NOMO-1 treated with DMSO at 0.1 percent for 48 hours (cell line): ENCODE measurements around the gene UGT2A1.

ENCODE experiments used
- DNase-seq: peaks from one replicate; lab custom pipeline; 2025; ENCODE audit not compliant: unreplicated experiment; lab: John Stamatoyannopoulos, UW

Gene UGT2A1

DNA sequence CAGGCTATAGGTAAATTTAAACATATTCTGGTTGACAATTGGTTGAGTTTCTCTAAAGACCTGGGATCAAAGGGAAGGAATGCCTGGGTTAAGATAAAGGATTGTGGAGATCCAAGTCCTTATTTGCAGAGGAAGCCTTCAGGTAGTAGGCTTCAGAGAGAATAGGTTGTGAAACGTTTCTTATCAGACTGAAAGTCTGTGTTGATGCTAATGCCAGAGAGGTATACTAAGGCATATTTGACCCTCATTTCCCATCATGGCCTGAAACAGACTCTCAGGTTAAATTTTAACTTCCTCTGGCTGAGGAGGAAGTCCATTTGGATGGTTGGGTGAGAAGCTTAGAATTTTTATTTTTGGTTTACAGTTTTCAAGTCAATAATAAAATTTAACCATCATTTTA, 61.7 kb downstream of the UGT2A1 start:
- DNase-seq, result no peak

DNA sequence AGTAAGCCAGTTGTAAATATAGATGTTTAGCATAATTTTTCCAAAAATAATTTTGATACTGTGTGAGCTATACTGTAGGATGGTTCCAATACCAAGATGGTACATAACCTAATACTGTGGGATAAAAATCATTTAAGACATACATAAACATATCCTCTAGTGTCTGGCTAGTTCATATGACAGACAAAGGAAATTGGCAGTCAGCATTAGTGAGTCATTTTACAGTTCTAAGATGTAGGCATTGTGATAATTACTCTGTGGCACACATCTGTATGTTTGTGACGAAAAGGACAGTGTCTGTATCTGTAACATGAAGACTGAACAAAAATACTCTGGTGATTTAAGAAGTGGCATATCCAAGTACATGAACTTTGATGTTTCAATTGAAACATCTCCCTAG, 63.2 kb downstream of the UGT2A1 start:
- DNase-seq, result no peak

DNA sequence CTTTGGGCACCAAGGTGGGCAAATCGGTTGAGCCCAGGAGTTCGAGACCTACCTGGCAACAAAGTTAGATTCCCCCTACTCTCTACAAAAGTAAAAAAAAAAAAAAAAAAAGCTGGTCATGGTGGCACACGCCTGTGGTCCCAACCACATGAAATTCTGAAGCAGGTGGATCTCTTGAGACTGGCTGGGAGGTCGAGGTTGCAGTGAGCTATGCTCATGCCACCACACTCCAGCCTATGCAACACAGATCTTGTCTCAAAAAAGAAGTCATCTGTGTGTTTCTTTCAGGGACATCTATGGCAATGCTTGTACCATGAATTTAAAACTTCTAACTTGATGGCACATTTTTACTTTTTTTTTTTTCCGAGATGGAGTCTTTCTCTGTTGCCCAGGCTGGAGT, 68.9 kb downstream of the UGT2A1 start:
- DNase-seq, result no peak

DNA sequence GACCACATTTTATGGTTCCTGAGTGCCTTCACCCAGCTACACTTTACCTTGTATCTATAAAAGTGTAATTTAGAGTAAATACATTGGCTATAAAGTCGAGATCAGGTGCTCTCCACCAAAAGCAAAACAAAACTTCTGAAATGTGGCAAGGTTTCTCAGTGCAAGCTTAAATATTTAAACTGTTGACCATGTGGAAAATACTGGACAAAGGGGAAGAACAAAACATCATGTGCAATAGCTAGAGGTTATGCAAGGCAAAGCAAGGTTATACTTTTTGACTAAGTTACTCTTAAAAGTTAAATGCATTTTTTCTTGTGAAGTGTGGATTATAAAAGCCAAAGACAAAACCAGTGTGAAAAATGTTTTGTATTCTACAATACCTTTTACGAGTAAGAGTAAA, 69.5 kb downstream of the UGT2A1 start:
- DNase-seq, result no peak

DNA sequence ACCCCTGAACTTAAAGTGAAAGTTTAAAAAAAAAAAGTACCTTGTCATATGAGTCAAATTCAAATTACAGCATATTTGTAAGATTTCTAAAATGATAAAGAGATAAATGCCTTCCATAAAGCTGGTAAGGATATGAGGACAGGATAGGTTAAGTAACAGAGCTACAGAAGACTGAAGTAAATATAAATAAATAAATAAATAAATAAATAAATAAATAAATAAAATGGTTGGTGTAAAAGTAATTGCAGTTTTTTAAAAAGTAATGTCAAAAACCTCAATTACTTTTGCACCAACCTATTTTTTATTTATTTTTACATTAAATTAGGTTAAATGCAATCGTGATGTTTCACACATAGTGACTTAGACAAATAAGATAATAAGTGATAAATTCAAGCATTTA, 75.8 kb downstream of the UGT2A1 start:
- DNase-seq, result no peak

DNA sequence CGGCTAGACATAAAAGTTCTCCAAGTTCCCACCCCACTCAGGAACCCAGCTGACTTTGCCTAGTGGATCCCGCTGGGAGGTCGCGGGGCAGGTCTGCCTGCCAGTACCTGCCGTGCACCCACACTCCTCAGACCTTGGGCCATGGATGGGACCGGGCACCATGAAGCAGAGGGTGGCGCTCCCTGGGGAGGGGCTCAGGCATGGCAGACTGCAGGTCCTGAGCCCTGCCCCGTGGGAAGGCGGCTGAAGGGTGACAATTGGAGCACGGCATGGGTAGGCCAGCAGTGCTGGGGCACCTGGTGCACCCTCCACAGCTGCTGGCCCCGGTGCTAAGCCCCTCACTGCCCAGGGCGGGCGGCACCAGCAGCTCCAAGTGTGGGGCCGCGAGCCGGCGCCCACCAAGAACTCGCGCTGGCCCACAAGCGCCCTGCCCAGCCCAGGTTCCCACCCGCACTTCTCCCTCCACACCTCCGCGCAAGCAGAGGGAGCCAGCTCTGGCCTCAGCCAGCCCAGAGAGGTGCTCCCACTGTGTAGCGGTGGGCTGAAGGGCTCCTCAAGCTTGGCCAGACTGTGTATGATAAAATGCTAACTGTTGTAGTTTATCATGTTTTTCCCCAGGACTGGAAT, 76.7 kb downstream of the UGT2A1 start:
- no peak for DNase-seq

DNA sequence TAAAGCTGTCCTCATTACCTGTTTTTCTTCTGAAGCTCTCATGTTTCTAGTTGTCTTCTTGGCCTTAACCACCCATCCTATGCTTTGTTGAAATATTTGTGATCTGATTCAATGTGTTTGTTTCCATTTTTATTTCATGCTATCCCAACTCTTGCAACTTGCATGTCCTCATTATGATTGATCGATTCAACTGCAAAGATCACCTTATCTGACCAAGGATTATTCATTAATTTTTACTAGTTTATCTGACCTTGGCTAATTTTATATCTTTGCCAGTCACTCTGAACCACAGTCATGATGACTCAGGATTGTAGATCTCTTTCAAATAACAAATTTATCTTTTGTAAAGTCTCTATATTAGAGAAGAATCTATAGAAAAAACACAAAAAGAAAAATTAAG, 84.3 kb downstream of the UGT2A1 start:
- DNase-seq, result no peak

DNA sequence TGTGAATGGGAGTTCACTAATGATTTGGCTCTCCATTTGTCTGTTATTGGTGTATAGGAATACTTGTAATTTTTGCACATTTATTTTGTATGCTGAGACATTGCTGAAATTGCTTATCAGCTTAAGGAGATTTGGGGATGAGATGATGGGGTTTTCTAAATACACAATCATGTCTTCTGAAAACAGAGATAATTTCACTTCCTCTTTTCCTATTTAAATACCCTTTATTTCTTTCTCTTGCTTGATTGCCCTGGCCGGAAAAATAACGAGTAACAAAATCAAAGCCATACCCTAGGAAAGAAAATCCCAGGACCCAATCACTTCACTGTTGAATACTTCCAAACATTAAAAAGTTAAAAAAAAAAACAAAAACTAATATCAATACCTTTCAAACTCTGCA, 89.6 kb downstream of the UGT2A1 start:
- peak; percentile 6 for DNase-seq

DNA sequence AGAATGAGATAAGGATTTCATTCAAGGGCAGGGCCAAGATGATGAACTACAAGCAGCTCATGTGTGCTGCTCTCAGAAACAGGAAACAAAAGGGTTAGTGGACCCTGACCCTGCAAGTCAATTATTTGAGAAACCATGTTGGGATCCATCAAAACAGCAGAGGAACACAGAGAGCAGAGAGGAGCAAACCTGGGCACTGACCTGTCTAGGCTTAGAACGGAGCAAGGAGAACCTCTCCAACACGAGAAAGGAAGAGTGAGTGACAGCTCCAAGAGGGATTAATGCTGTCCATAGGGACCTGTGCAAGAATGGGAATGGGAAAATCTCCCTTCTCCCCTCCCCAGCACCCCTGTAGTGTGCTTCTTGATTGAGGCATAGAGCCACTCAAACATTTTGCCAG, 103.4 kb downstream of the UGT2A1 start:
- no peak for DNase-seq

DNA sequence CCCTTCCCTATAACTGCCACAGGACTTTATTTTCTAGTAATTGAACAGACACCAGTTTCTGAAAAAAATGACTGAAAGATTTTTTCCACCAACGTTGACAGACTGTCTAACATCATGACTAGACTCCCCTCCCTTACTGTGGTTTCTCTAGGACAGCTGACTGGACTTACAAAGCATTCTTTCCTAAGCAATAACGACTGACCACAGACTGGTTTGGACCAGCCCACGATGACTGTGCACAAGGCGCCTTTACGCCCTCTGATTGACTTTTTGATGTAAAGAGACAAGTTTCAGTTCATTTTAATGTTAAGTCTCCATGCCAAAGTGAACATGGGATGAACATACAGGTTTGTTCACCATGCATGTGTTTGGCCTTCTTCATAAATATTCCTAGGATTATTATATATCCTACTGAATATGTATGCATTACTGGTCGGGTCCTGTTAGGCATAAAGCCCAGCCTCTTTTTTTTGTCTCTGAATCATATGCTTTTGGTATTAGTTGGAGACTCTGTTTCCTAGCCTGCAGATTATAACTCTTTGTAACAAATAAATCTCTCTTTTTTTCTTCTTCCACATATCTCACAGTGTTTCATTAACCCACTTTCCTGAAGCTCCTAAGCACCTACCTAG, 106.8 kb downstream of the UGT2A1 start:
- peak; percentile 79 for DNase-seq
